Large intestine (tissue), 3 donors: ENCODE data around the gene DNAH6. TPM values are rescaled to one million over a fixed set of nuclear protein-coding genes. Genes with fewer than 3 reads are reported as not detected.

Experiments
- DNase-seq, 2 donors: peaks; one replicate each; pipeline versions ENCODE4 v3.0.0 to v3.0.0-alpha.2; 2013
- H3K27ac ChIP-seq: one replicate; pipeline ENCODE4 v1.5.1; 2013; ENCODE audit warnings: low read length
- H3K27me3 ChIP-seq: 2 replicates; pipeline ENCODE4 v1.6.1; 2013; ENCODE audit warnings: low read length; ENCODE audit not compliant: control insufficient read depth, insufficient read depth
- H3K36me3 ChIP-seq: 2 replicates; pipeline ENCODE4 v1.6.1; 2013; ENCODE audit warnings: low read length; ENCODE audit not compliant: control insufficient read depth, insufficient read depth
- H3K4me1 ChIP-seq: one replicate; pipeline ENCODE4 v1.6.1; 2013; ENCODE audit warnings: low read length; ENCODE audit not compliant: control insufficient read depth, insufficient read depth
- H3K4me3 ChIP-seq: one replicate; pipeline ENCODE4 v1.5.1; 2013; ENCODE audit warnings: low read length
- H3K9me3 ChIP-seq: one replicate; pipeline ENCODE4 v1.6.1; 2013; ENCODE audit warnings: mild to moderate bottlenecking, low read depth, low read length, moderate library complexity; ENCODE audit not compliant: control insufficient read depth
- WGBS: methylation state at CpG from one replicate; pipeline ENCODE4 v1.1.5; 2013; ENCODE audit warnings: low lambda C conversion rate; ENCODE audit not compliant: insufficient coverage; 5-methylcytosine and 5-hydroxymethylcytosine counted together
- polyA plus RNA-seq: library from polyadenylated mRNA; unstranded; fragments of 120-200 nt; gene quantifications from one replicate; pipeline ENCODE4 v1.2.1, GENCODE V29; 2013

DNAH6 gene
- polyA plus RNA-seq, 1 donor, result 1.6 TPM

GRCh38 chr2:84705858-84706257, 189.6 kb downstream of the DNAH6 start:
- Histone ChIP-seq H3K27ac (no peak overlapping the region), H3K9me3 (peaks cover 3% of the 10 kb centered on the region), H3K4me1 (peaks cover 12% of the 10 kb centered on the region), H3K27me3 (no peaks in the 10 kb centered on the region), H3K36me3 (no peaks in the 10 kb centered on the region), H3K4me3 (no peak overlapping the region)
- DNase-seq, result no peak
- 83% methylated on average over 2 of the region's 2 CpGs for WGBS

- Histone ChIP-seq H3K36me3 (no peaks in the 10 kb centered on the region), H3K27ac (no peak overlapping the region), H3K27me3 (no peaks in the 10 kb centered on the region), H3K4me3 (no peak overlapping the region), H3K4me1 (peaks cover 12% of the 10 kb centered on the region), H3K9me3 (peaks cover 3% of the 10 kb centered on the region)
- no peak for DNase-seq
These were observed 192.1 kb downstream of the DNAH6 start for GRCh38 chr2:84708442-84708841.

- no peak overlapping the region for H3K4me3 ChIP-seq
- H3K27me3 ChIP-seq, result no peaks in the 10 kb centered on the region
- no CpG with 5 or more reads among the region's 1 CpG for WGBS
- no peaks in the 10 kb centered on the region for H3K36me3 ChIP-seq
- H3K27ac ChIP-seq, result no peak overlapping the region
- DNase-seq, result no peak
- H3K9me3 ChIP-seq, result peaks cover 3% of the 10 kb centered on the region
- no peaks in the 10 kb centered on the region for H3K4me1 ChIP-seq
These were observed 195.4 kb downstream of the DNAH6 start for GRCh38 chr2:84711651-84712050.

- whole genome bisulfite sequencing, result no CpG with 5 or more reads among the region's 3 CpGs
- no peak for DNase-seq
These were observed 197.1 kb downstream of the DNAH6 start for GRCh38 chr2:84713441-84713840.

GRCh38 chr2:84716564-84716963, 200.3 kb downstream of the DNAH6 start:
- no peaks in the 10 kb centered on the region for H3K36me3 ChIP-seq
- H3K9me3 ChIP-seq, result no peaks in the 10 kb centered on the region
- no peak for DNase-seq
- no peaks in the 10 kb centered on the region for H3K27me3 ChIP-seq
- no peaks in the 10 kb centered on the region for H3K4me1 ChIP-seq
- no peak overlapping the region for H3K4me3 ChIP-seq
- no peak overlapping the region for H3K27ac ChIP-seq
- WGBS, result no CpG with 5 or more reads among the region's 2 CpGs

More at GRCh38 chr2:84713441-84713840, 197.1 kb downstream of the DNAH6 start:
- no peak overlapping the region for H3K27ac ChIP-seq
- H3K4me3 ChIP-seq, result no peak overlapping the region
- peaks cover under 1% of the 10 kb centered on the region for H3K9me3 ChIP-seq
- H3K4me1 ChIP-seq, result no peaks in the 10 kb centered on the region
- H3K27me3 ChIP-seq, result no peaks in the 10 kb centered on the region
- no peaks in the 10 kb centered on the region for H3K36me3 ChIP-seq

- WGBS, result 67% methylated on average over 1 of the region's 1 CpG
These were observed 201.0 kb downstream of the DNAH6 start for GRCh38 chr2:84717302-84717701.

GRCh38 chr2:84719434-84719833, 203.1 kb downstream of the DNAH6 start:
- H3K9me3 ChIP-seq, result no peaks in the 10 kb centered on the region
- H3K36me3 ChIP-seq, result no peaks in the 10 kb centered on the region
- WGBS, result 100% methylated on average over 3 of the region's 6 CpGs
- no peak overlapping the region for H3K4me3 ChIP-seq
- H3K27me3 ChIP-seq, result no peaks in the 10 kb centered on the region
- no peak overlapping the region for H3K27ac ChIP-seq
- no peak for DNase-seq
- H3K4me1 ChIP-seq, result no peaks in the 10 kb centered on the region

More at GRCh38 chr2:84717302-84717701, 201.0 kb downstream of the DNAH6 start:
- no peak overlapping the region for H3K27ac ChIP-seq
- no peaks in the 10 kb centered on the region for H3K4me1 ChIP-seq
- no peaks in the 10 kb centered on the region for H3K27me3 ChIP-seq
- H3K4me3 ChIP-seq, result no peak overlapping the region
- H3K36me3 ChIP-seq, result no peaks in the 10 kb centered on the region
- DNase-seq, result no peak
- H3K9me3 ChIP-seq, result no peaks in the 10 kb centered on the region

- H3K27me3 ChIP-seq, result no peaks in the 10 kb centered on the region
- H3K36me3 ChIP-seq, result no peaks in the 10 kb centered on the region
- H3K27ac ChIP-seq, result no peak overlapping the region
- H3K4me1 ChIP-seq, result no peaks in the 10 kb centered on the region
- WGBS, result no CpG with 5 or more reads among the region's 2 CpGs
- H3K4me3 ChIP-seq, result no peak overlapping the region
- DNase-seq, result no peak
- H3K9me3 ChIP-seq, result no peaks in the 10 kb centered on the region
These were observed 207.5 kb downstream of the DNAH6 start for GRCh38 chr2:84723831-84724230.

GRCh38 chr2:84725717-84726116, 209.4 kb downstream of the DNAH6 start:
- no peaks in the 10 kb centered on the region for H3K36me3 ChIP-seq
- no CpG with 5 or more reads among the region's 1 CpG for WGBS
- H3K4me1 ChIP-seq, result no peaks in the 10 kb centered on the region

GRCh38 chr2:84727315-84727714, 211.0 kb downstream of the DNAH6 start:
- no peak overlapping the region for H3K27ac ChIP-seq
- no CpG with 5 or more reads among the region's 1 CpG for WGBS
- no peaks in the 10 kb centered on the region for H3K4me1 ChIP-seq
- no peak for DNase-seq
- no peaks in the 10 kb centered on the region for H3K27me3 ChIP-seq
- no peaks in the 10 kb centered on the region for H3K36me3 ChIP-seq
- H3K9me3 ChIP-seq, result no peaks in the 10 kb centered on the region
- H3K4me3 ChIP-seq, result no peak overlapping the region

More at GRCh38 chr2:84725717-84726116, 209.4 kb downstream of the DNAH6 start:
- no peak overlapping the region for H3K4me3 ChIP-seq
- no peaks in the 10 kb centered on the region for H3K27me3 ChIP-seq
- no peak for DNase-seq
- no peak overlapping the region for H3K27ac ChIP-seq
- no peaks in the 10 kb centered on the region for H3K9me3 ChIP-seq

- Histone ChIP-seq H3K27ac (no peak overlapping the region), H3K36me3 (no peaks in the 10 kb centered on the region), H3K4me1 (no peaks in the 10 kb centered on the region), H3K27me3 (no peaks in the 10 kb centered on the region), H3K9me3 (no peaks in the 10 kb centered on the region), H3K4me3 (no peak overlapping the region)
- DNase-seq, result no peak
- no CpG with 5 or more reads among the region's 2 CpGs for WGBS
These were observed 212.9 kb downstream of the DNAH6 start for GRCh38 chr2:84729224-84729623.
